Neural crest cell (in vitro differentiated cells): ENCODE measurements around the gene CPAMD8. TPM values are rescaled to one million over a fixed set of nuclear protein-coding genes. Genes with fewer than 3 reads are reported as not detected.

Experiments used
- DNase-seq: peaks from one replicate; pipeline ENCODE4 v3.0.0; 2021; ENCODE audit warnings: low read depth, mixed read lengths, low spot score
- H3K27ac Mint-ChIP-seq: one replicate; pipeline ENCODE4 v1.8.0; 2021; ENCODE audit warnings: mild to moderate bottlenecking, mixed read lengths; ENCODE audit not compliant: unreplicated experiment
- H3K27me3 Mint-ChIP-seq: 2 replicates; pipeline ENCODE4 v1.8.0; 2021; ENCODE audit warnings: low read depth, mild to moderate bottlenecking, mixed read lengths
- H3K36me3 Mint-ChIP-seq: 2 replicates; pipeline ENCODE4 v1.8.0; 2021; ENCODE audit warnings: low read depth, mild to moderate bottlenecking, mixed read lengths
- H3K4me1 Mint-ChIP-seq: 2 replicates; pipeline ENCODE4 v1.8.0; 2021; ENCODE audit warnings: mixed read lengths
- H3K4me3 Mint-ChIP-seq: one replicate; pipeline ENCODE4 v1.8.0; 2021; ENCODE audit warnings: mild to moderate bottlenecking, mixed read lengths
- H3K9me3 Mint-ChIP-seq: 2 replicates; pipeline ENCODE4 v1.8.0; 2021; ENCODE audit warnings: mixed read lengths
- total RNA-seq: library from RNA; stranded (reverse); gene quantifications from 2 replicates; pipeline ENCODE4 v1.2.1, GENCODE V29; 2021
- TF ChIP-seq, protein P1 (sequence below): fragments of 200-600 bp; sonication (generic); conservative IDR thresholded peaks from 2 replicates; pipeline ENCODE4 v1.5.0; 2021; ENCODE audit warnings: antibody characterized with exemption, mild to moderate bottlenecking

CPAMD8 gene
- total RNA-seq, 1 donor from 2014 or later, result 14.5 TPM

DNA sequence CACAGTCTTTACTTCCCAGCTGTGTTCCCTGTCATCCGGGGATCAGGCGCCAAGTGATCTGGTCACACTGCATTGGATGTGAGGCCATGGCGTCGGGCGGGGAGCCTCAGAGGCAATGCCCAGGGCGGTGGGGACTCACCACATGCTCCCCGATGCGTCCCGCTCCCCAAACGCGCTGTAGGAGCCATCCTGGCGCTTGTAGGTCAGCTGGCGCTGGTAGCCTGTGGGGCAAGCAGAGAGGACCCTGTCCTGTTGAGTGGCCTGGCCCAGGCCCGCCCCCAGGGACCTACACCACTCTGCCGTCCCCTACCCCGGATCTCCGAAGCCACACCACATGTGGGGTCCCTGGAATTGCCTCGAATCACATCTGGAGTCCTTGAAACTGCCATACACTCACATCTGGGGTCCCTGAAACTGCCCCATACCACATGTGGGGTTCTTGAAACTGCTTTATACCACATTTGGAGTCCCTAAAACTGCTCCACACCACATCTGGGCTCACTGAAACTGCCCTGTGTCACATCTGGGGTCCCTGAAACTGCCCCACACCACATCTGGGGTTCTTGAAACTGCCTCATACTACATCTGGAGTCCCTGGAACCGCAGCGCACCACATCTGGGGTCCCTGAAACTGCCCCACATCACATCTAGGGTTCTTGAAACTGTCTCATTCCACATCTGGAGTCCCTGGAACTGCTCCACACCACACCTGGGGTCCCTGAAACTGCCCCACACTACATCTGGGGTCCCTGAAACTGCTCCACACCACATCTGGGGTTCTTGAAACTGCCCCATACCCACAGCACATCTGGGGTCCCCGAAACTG is 104.6 kb downstream of the CPAMD8 start:
- Mint-ChIP-seq H3K36me3 (peaks cover 11% of the 10 kb centered on the region), H3K9me3 (peaks cover 6% of the 10 kb centered on the region), H3K4me3 (no peak overlapping the region), H3K27me3 (no peaks in the 10 kb centered on the region), H3K4me1 (no peaks in the 10 kb centered on the region), H3K27ac (no peak overlapping the region)
- TF ChIP-seq, protein P1, sequence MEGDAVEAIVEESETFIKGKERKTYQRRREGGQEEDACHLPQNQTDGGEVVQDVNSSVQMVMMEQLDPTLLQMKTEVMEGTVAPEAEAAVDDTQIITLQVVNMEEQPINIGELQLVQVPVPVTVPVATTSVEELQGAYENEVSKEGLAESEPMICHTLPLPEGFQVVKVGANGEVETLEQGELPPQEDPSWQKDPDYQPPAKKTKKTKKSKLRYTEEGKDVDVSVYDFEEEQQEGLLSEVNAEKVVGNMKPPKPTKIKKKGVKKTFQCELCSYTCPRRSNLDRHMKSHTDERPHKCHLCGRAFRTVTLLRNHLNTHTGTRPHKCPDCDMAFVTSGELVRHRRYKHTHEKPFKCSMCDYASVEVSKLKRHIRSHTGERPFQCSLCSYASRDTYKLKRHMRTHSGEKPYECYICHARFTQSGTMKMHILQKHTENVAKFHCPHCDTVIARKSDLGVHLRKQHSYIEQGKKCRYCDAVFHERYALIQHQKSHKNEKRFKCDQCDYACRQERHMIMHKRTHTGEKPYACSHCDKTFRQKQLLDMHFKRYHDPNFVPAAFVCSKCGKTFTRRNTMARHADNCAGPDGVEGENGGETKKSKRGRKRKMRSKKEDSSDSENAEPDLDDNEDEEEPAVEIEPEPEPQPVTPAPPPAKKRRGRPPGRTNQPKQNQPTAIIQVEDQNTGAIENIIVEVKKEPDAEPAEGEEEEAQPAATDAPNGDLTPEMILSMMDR, result no peak
- DNase-seq, result no peak

GRCh38 chr19:16920816-16921529 is 105.6 kb downstream of the CPAMD8 start:
- Mint-ChIP-seq H3K36me3 (peaks cover 5% of the 10 kb centered on the region), H3K4me1 (no peaks in the 10 kb centered on the region), H3K27ac (no peak overlapping the region), H3K4me3 (no peak overlapping the region), H3K27me3 (no peaks in the 10 kb centered on the region), H3K9me3 (peaks cover 2% of the 10 kb centered on the region)
- no peak for DNase-seq
- TF ChIP-seq, protein P1, result no peak

GRCh38 chr19:16919496-16919895 is 107.1 kb downstream of the CPAMD8 start:
- H3K4me3 Mint-ChIP-seq, result no peak overlapping the region
- no peak for DNase-seq
- H3K9me3 Mint-ChIP-seq, result no peaks in the 10 kb centered on the region
- H3K27ac Mint-ChIP-seq, result no peak overlapping the region
- TF ChIP-seq, protein P1, result no peak
- H3K27me3 Mint-ChIP-seq, result no peaks in the 10 kb centered on the region
- no peaks in the 10 kb centered on the region for H3K4me1 Mint-ChIP-seq
- peaks cover 2% of the 10 kb centered on the region for H3K36me3 Mint-ChIP-seq

- Mint-ChIP-seq H3K9me3 (peaks cover 10% of the 10 kb centered on the region), H3K4me3 (no peak overlapping the region), H3K27ac (no peak overlapping the region), H3K4me1 (no peaks in the 10 kb centered on the region), H3K36me3 (peaks cover 14% of the 10 kb centered on the region), H3K27me3 (no peaks in the 10 kb centered on the region)
- TF ChIP-seq, protein P1, result no peak
- no peak for DNase-seq
Observed at GRCh38 chr19:16917401-16917800, 109.2 kb downstream of the CPAMD8 start.

GRCh38 chr19:16915734-16916133 is 110.9 kb downstream of the CPAMD8 start:
- H3K4me1 Mint-ChIP-seq, result no peaks in the 10 kb centered on the region
- no peak overlapping the region for H3K27ac Mint-ChIP-seq
- no peak for DNase-seq
- no peaks in the 10 kb centered on the region for H3K27me3 Mint-ChIP-seq
- H3K36me3 Mint-ChIP-seq, result peaks cover 20% of the 10 kb centered on the region
- H3K4me3 Mint-ChIP-seq, result no peak overlapping the region
- TF ChIP-seq, protein P1, result no peak
- peaks cover 12% of the 10 kb centered on the region for H3K9me3 Mint-ChIP-seq
